K562 (cell line): Measurements from ENCODE around the gene CCDC9. TPM values are rescaled to one million over a fixed set of nuclear protein-coding genes. Genes with fewer than 3 reads are reported as not detected.

Source experiments
- ADNP ChIP-seq: fragments of 200-800 bp; sonication (Bioruptor generic); IDR thresholded peaks from 2 replicates; pipeline ENCODE4 v1.6.1; 2016; ENCODE audit warnings: missing genetic modification characterization, missing compliant biosample characterization
- ARID4B ChIP-seq: sonication (generic); formaldehyde crosslinking; IDR thresholded peaks from 2 replicates; pipeline ENCODE4 v1.8.0; 2022; ENCODE audit warnings: mild to moderate bottlenecking, missing genetic modification reagents
- CCNT2 ChIP-seq: IDR thresholded peaks from 2 replicates; pipeline ENCODE4 v1.6.1; 2011; ENCODE audit warnings: borderline replicate concordance, low read depth, mild to moderate bottlenecking, moderate library complexity, mixed read lengths, low read length; ENCODE audit not compliant: insufficient read length; ENCODE audit errors: extremely low read depth
- EP300 ChIP-seq: IDR thresholded peaks from 2 replicates; pipeline ENCODE4 v1.6.1; 2012; ENCODE audit warnings: low read length, improper control_type of control experiment
- EP400 ChIP-seq: fragments of 450-650 bp; IDR thresholded peaks from 2 replicates; pipeline ENCODE4 v1.6.1; 2017; ENCODE audit warnings: antibody characterized with exemption, mild to moderate bottlenecking, moderate library complexity
- GTF2B ChIP-seq: IDR thresholded peaks from 2 replicates; pipeline ENCODE4 v1.6.1; 2011; ENCODE audit not compliant: insufficient read length; ENCODE audit errors: extremely low read depth
- MCM2 ChIP-seq: fragments of 450-650 bp; IDR thresholded peaks from 2 replicates; pipeline ENCODE4 v1.6.1; 2017; ENCODE audit warnings: low read depth, mild to moderate bottlenecking
- NCOA4 ChIP-seq: fragments of 450-650 bp; IDR thresholded peaks from 2 replicates; pipeline ENCODE4 v1.6.1; 2018; ENCODE audit warnings: mild to moderate bottlenecking; ENCODE audit not compliant: partially characterized antibody
- NEUROD1 ChIP-seq: fragments of 150-350 bp; IDR thresholded peaks from 2 replicates; pipeline ENCODE4 v1.6.1; 2014; ENCODE audit warnings: borderline replicate concordance, low read length, low read depth; ENCODE audit not compliant: partially characterized antibody
- NFXL1 ChIP-seq: fragments of 450-650 bp; formaldehyde crosslinking; IDR thresholded peaks from 2 replicates; pipeline ENCODE4 v1.4.0; 2021; ENCODE audit warnings: mild to moderate bottlenecking
- NKRF ChIP-seq: fragments of 450-650 bp; IDR thresholded peaks from 2 replicates; pipeline ENCODE4 v1.6.1; 2016; ENCODE audit warnings: borderline replicate concordance
- RNF2 ChIP-seq: sonication (generic); IDR thresholded peaks from 2 replicates; pipeline ENCODE4 v1.6.1; 2016
- SNIP1 ChIP-seq: fragments of 450-650 bp; IDR thresholded peaks from 2 replicates; pipeline ENCODE4 v1.7.1; 2017; ENCODE audit warnings: low read depth, mild to moderate bottlenecking
- SNRNP70 ChIP-seq: fragments of 200-400 bp; formaldehyde crosslinking; optimal IDR thresholded peaks from 2 replicates; pipeline ENCODE3; 2017; ENCODE audit warnings: low read depth, low read length
- SREBF2 ChIP-seq: sonication (generic); formaldehyde crosslinking; IDR thresholded peaks from 2 replicates; pipeline ENCODE4 v1.4.0; 2020; ENCODE audit warnings: mild to moderate bottlenecking, missing genetic modification reagents
- TCF15 ChIP-seq: fragments of 250-450 bp; sonication (Bioruptor Pico); IDR thresholded peaks from 2 replicates; pipeline ENCODE4 v1.8.0; 2022; ENCODE audit warnings: moderate library complexity, mild to moderate bottlenecking, inconsistent platforms
- TEAD1 ChIP-seq, 2 experiments: fragments of 450-650 bp in 1 of 2; sonication (generic) in 1 of 2; formaldehyde crosslinking; IDR thresholded peaks; 2 replicates each; pipeline versions ENCODE4 v1.4.0 to v1.8.0; 2020 to 2022; ENCODE audit warnings: mild to moderate bottlenecking in 2 of 2, missing genetic modification reagents in 1 of 2
- TFAP4 ChIP-seq: sonication (generic); formaldehyde crosslinking; IDR thresholded peaks from 2 replicates; pipeline ENCODE4 v1.8.0; 2022; ENCODE audit warnings: missing genetic modification reagents, mild to moderate bottlenecking, moderate library complexity, borderline replicate concordance
- ZNF311 ChIP-seq: fragments of 250-450 bp; sonication (Bioruptor Pico); IDR thresholded peaks from 2 replicates; pipeline ENCODE4 v1.4.0; 2020; ENCODE audit warnings: mild to moderate bottlenecking, moderate library complexity
- polyA plus RNA-seq, 8 experiments: library from polyadenylated mRNA; depleted of rRNA in 4 of 8; stranded (reverse) in 5 of 8; unstranded in 3 of 8; fragments of >200 nt; fragmentation: Nextera tagmentation in 2 of 8; fragmentation: Illumina TruSeq in 1 of 8; extraction: Ambion mirVana in 2 of 8; extraction: Trizol in 1 of 8; gene quantifications; 2 replicates each; pipeline versions ENCODE4 v1.2.1 to v1.2.3, GENCODE V29; 2011 to 2014; ENCODE audit warnings: inconsistent platforms in 1 of 8, missing spikeins in 1 of 8
- total RNA-seq, 7 experiments: library from RNA; depleted of rRNA in 6 of 7; stranded (reverse); fragments of >200 nt in 6 of 7; fragmentation: Illumina TruSeq in 2 of 7; extraction: Trizol in 2 of 7; gene quantifications; 2 replicates each; pipeline versions ENCODE4 v1.2.1 to v1.2.3, GENCODE V29; 2011 to 2021; ENCODE audit warnings: low replicate concordance in 1 of 7

CCDC9 gene
- total and polyA plus RNA-seq, 9 of the 15 experiments (the other 6 are each of a cell fraction or from before 2014, with no cell fraction given) = 0.23 to 38.6 (median 8.4) TPM

GRCh38 chr19:47241919-47242577 is 14.3 kb upstream of the CCDC9 start (continued):
- TF ChIP-seq NKRF (peak; percentile 34; the same call in 1 of the 2 replicates), TCF15 (CRISPR knock-in tag) (no peak), TEAD1 (CRISPR knock-in tag; IDR thresholded peaks at IDR 0.05) (peak in 1 of 2 experiments; percentile 77; a peak in 1 of 4 replicates), ARID4B (peak; percentile 62; the same call in 1 of the 2 replicates), SNRNP70 (no peak), GTF2B (no peak), MCM2 (no peak), NCOA4 (no peak), ADNP (tag) (no peak), SREBF2 (CRISPR knock-in tag) (no peak), CCNT2 (no peak), NEUROD1 (no peak), EP300 (no peak), RNF2 (no peak), NFXL1 (no peak), SNIP1 (no peak), ZNF311 (CRISPR knock-in tag) (no peak), EP400 (peak; percentile 5; the same call in 1 of the 2 replicates), TFAP4 (CRISPR knock-in tag) (no peak)
